ENCODE measurements around the gene FGF1.

The FGF1 gene

GRCh38 chr5:142685418-142686209 lies at the start of gene FGF1:
TSS of gene FGF1 (minus strand) at chr5:142686090. CDS start at chr5:142614127, 71,963 bp downstream.
- no peak for DNase-seq (ENCODE audit: low read depth in 2 of 2)

GRCh38 chr5:142727735-142728047 lies 41.8 kb upstream of the FGF1 start:
- DNase-seq (ENCODE audit: low read depth in 2 of 2) = no peak

GRCh38 chr5:142726188-142726731 lies 40.4 kb upstream of the FGF1 start:
- DNase-seq (ENCODE audit: low read depth in 2 of 2) = no peak

GRCh38 chr5:142725231-142726187 lies 39.6 kb upstream of the FGF1 start:
- DNase-seq (ENCODE audit: low read depth in 2 of 2) = no peak

- no peak for DNase-seq (ENCODE audit: low read depth in 2 of 2)
Measured at GRCh38 chr5:142724821-142725220, 38.9 kb upstream of the FGF1 start.

GRCh38 chr5:142722896-142723295 lies 37.0 kb upstream of the FGF1 start:
- DNase-seq (ENCODE audit: low read depth in 2 of 2) = no peak

- DNase-seq (ENCODE audit: low read depth in 2 of 2) = no peak
Measured at GRCh38 chr5:142722146-142722545, 36.3 kb upstream of the FGF1 start.

- DNase-seq (ENCODE audit: low read depth in 2 of 2) = no peak
Measured at GRCh38 chr5:142720641-142721271, 34.9 kb upstream of the FGF1 start.

GRCh38 chr5:142719836-142720370 lies 34.0 kb upstream of the FGF1 start:
- DNase-seq (ENCODE audit: low read depth in 2 of 2) = no peak

- DNase-seq (ENCODE audit: low read depth in 2 of 2) = no peak
Measured at GRCh38 chr5:142717582-142718215, 31.8 kb upstream of the FGF1 start.

- peak; percentile 14 to 20 for DNase-seq (ENCODE audit: low read depth in 2 of 2)
Measured at GRCh38 chr5:142716963-142717362, 31.1 kb upstream of the FGF1 start.

GRCh38 chr5:142715291-142715690 lies 29.4 kb upstream of the FGF1 start:
- DNase-seq (ENCODE audit: low read depth in 2 of 2) = no peak

GRCh38 chr5:142713121-142713706 lies 27.3 kb upstream of the FGF1 start:
- peak; percentile 78 to 85 for DNase-seq (ENCODE audit: low read depth in 2 of 2)

GRCh38 chr5:142703153-142703552 lies 17.3 kb upstream of the FGF1 start:
- no peak for DNase-seq (ENCODE audit: low read depth in 2 of 2)

GRCh38 chr5:142701673-142702311 lies 15.9 kb upstream of the FGF1 start:
- no peak for DNase-seq (ENCODE audit: low read depth in 2 of 2)

- DNase-seq (ENCODE audit: low read depth in 2 of 2) = no peak
Measured at GRCh38 chr5:142700566-142700965, 14.7 kb upstream of the FGF1 start.

GRCh38 chr5:142699184-142699720 lies 13.4 kb upstream of the FGF1 start:
- DNase-seq (ENCODE audit: low read depth in 2 of 2) = peak; percentile 54 to 73

- DNase-seq (ENCODE audit: low read depth in 2 of 2) = no peak
Measured at GRCh38 chr5:142698447-142699183, 12.7 kb upstream of the FGF1 start.
